GM23338 (cell line): ENCODE measurements around the gene NTN4.

Source experiments
- CREB1 ChIP-seq: fragments of 250-450 bp; sonication (Bioruptor Pico); IDR thresholded peaks from 2 replicates; pipeline ENCODE4 v1.5.0; 2020; ENCODE audit warnings: low read depth, mild to moderate bottlenecking, moderate library complexity
- CTCF ChIP-seq, 2 experiments: fragments of 200-600 bp in 1 of 2; sonication (generic) in 1 of 2; conservative IDR thresholded peaks; 2 replicates each; pipeline versions ENCODE4 v1.5.1 to v1.6.1; 2016 to 2017; ENCODE audit warnings: antibody characterized with exemption in 2 of 2, low read depth in 2 of 2, mild to moderate bottlenecking in 2 of 2, moderate library complexity in 1 of 2
- EZH2 ChIP-seq: fragments of 200-600 bp; sonication (generic); IDR thresholded peaks from one replicate; pipeline ENCODE4 v1.8.0; 2017; ENCODE audit warnings: antibody characterized with exemption, mild to moderate bottlenecking, low read depth; ENCODE audit not compliant: unreplicated experiment
- EZH2phosphoT487 ChIP-seq: fragments of 200-600 bp; sonication (generic); IDR thresholded peaks from one replicate; pipeline ENCODE4 v1.8.1; 2018; ENCODE audit warnings: antibody characterized with exemption; ENCODE audit not compliant: unreplicated experiment
- POLR2AphosphoS5 ChIP-seq: IDR thresholded peaks from 2 replicates; pipeline ENCODE4 v1.6.1; 2016; ENCODE audit warnings: antibody characterized with exemption, low read depth
- REST ChIP-seq: IDR thresholded peaks from one replicate; pipeline ENCODE4 v1.6.1; 2018; ENCODE audit warnings: antibody characterized with exemption; ENCODE audit not compliant: unreplicated experiment
- STAT1 ChIP-seq: IDR thresholded peaks from one replicate; pipeline ENCODE4 v1.6.1; 2016; ENCODE audit warnings: antibody characterized with exemption; ENCODE audit not compliant: unreplicated experiment

- TF ChIP-seq EZH2phosphoT487 (no peak), POLR2AphosphoS5 (no peak), EZH2 (no peak), CTCF (conservative IDR thresholded peaks at IDR 0.05; ENCODE audit: low read depth in 2 of 2) (0 out of 4 replicates have a peak, but pooled peaks of 1 of the 2 experiments have one; percentile 8), REST (no peak), CREB1 (CRISPR knock-in tag) (no peak), STAT1 (no peak)
Measured at GRCh38 chr12:95767703-95768102, 22.9 kb downstream of the NTN4 start.
